Muscle layer of colon (tissue), 2 donors: ENCODE results near the gene RBFOX1.

Source experiments
- H3K27ac ChIP-seq: one replicate; pipeline ENCODE4 v1.7.0; 2013; ENCODE audit warnings: low read depth, mild to moderate bottlenecking, low read length, moderate library complexity
- H3K27me3 ChIP-seq, 2 donors: one replicate each; pipeline ENCODE4 v1.7.0; 2013; ENCODE audit warnings: low read length in 2 of 2, mild to moderate bottlenecking in 2 of 2; ENCODE audit not compliant: insufficient read depth in 2 of 2, control insufficient read depth in 1 of 2
- H3K36me3 ChIP-seq: one replicate; pipeline ENCODE4 v1.7.0; 2013; ENCODE audit warnings: mild to moderate bottlenecking, low read length; ENCODE audit not compliant: insufficient read depth
- H3K4me1 ChIP-seq: one replicate; pipeline ENCODE4 v1.7.0; 2013; ENCODE audit warnings: mild to moderate bottlenecking, low read length; ENCODE audit not compliant: insufficient read depth
- H3K4me3 ChIP-seq, 2 donors: one replicate each; pipeline ENCODE4 v1.7.0; 2013; ENCODE audit warnings: low read length in 2 of 2, low read depth in 1 of 2, mild to moderate bottlenecking in 1 of 2, moderate library complexity in 1 of 2
- H3K9ac ChIP-seq: one replicate; pipeline ENCODE4 v1.7.0; 2013; ENCODE audit warnings: low read length
- H3K9me3 ChIP-seq: one replicate; pipeline ENCODE4 v1.7.0; 2013; ENCODE audit warnings: mild to moderate bottlenecking, low read length
- donor health status: abdominal sarcoma.
- donor health status: Adenocarcinoma of cecum.

RBFOX1 gene

GRCh38 chr16:7442050-7442449 is 109.4 kb downstream of the RBFOX1 start:
- no peaks in the 10 kb centered on the region for H3K9me3 ChIP-seq
- H3K27me3 ChIP-seq, result no peaks in the 10 kb centered on the region
- H3K36me3 ChIP-seq, result no peaks in the 10 kb centered on the region
- no peak overlapping the region for H3K9ac ChIP-seq
- no peaks in the 10 kb centered on the region for H3K4me1 ChIP-seq
- H3K27ac ChIP-seq, result no peak overlapping the region
- H3K4me3 ChIP-seq, result no peak overlapping the region

GRCh38 chr16:7443142-7443541 is 110.5 kb downstream of the RBFOX1 start:
- no peak overlapping the region for H3K9ac ChIP-seq
- no peak overlapping the region for H3K27ac ChIP-seq
- H3K36me3 ChIP-seq, result no peaks in the 10 kb centered on the region
- no peaks in the 10 kb centered on the region for H3K27me3 ChIP-seq
- H3K9me3 ChIP-seq, result no peaks in the 10 kb centered on the region
- no peak overlapping the region for H3K4me3 ChIP-seq
- no peaks in the 10 kb centered on the region for H3K4me1 ChIP-seq

GRCh38 chr16:7443648-7444365 is 111.2 kb downstream of the RBFOX1 start:
- H3K27me3 ChIP-seq, result no peaks in the 10 kb centered on the region
- no peaks in the 10 kb centered on the region for H3K4me1 ChIP-seq
- H3K9me3 ChIP-seq, result no peaks in the 10 kb centered on the region
- H3K27ac ChIP-seq, result no peak overlapping the region
- H3K36me3 ChIP-seq, result no peaks in the 10 kb centered on the region
- H3K4me3 ChIP-seq, result no peak overlapping the region
- H3K9ac ChIP-seq, result no peak overlapping the region

GRCh38 chr16:7449306-7449705 is 116.7 kb downstream of the RBFOX1 start:
- H3K27me3 ChIP-seq, result no peaks in the 10 kb centered on the region
- no peak overlapping the region for H3K4me3 ChIP-seq
- H3K9ac ChIP-seq, result no peak overlapping the region
- H3K9me3 ChIP-seq, result no peaks in the 10 kb centered on the region
- no peaks in the 10 kb centered on the region for H3K4me1 ChIP-seq
- H3K27ac ChIP-seq, result no peak overlapping the region
- no peaks in the 10 kb centered on the region for H3K36me3 ChIP-seq

GRCh38 chr16:7449808-7450207 is 117.2 kb downstream of the RBFOX1 start:
- H3K4me3 ChIP-seq, result no peak overlapping the region
- H3K27ac ChIP-seq, result no peak overlapping the region
- H3K9me3 ChIP-seq, result no peaks in the 10 kb centered on the region
- no peaks in the 10 kb centered on the region for H3K4me1 ChIP-seq
- H3K36me3 ChIP-seq, result no peaks in the 10 kb centered on the region
- H3K9ac ChIP-seq, result no peak overlapping the region
- H3K27me3 ChIP-seq, result no peaks in the 10 kb centered on the region

- Histone ChIP-seq H3K27ac (no peak overlapping the region), H3K4me1 (no peaks in the 10 kb centered on the region), H3K9me3 (no peaks in the 10 kb centered on the region), H3K36me3 (no peaks in the 10 kb centered on the region), H3K4me3 (no peak overlapping the region), H3K9ac (no peak overlapping the region), H3K27me3 (no peaks in the 10 kb centered on the region)
These were observed 117.8 kb downstream of the RBFOX1 start for GRCh38 chr16:7450440-7450839.

- Histone ChIP-seq H3K36me3 (no peaks in the 10 kb centered on the region), H3K4me3 (no peak overlapping the region), H3K9ac (no peak overlapping the region), H3K4me1 (no peaks in the 10 kb centered on the region), H3K27me3 (no peaks in the 10 kb centered on the region), H3K9me3 (no peaks in the 10 kb centered on the region), H3K27ac (no peak overlapping the region)
These were observed 119.4 kb downstream of the RBFOX1 start for GRCh38 chr16:7452090-7452489.

GRCh38 chr16:7456211-7456610 is 123.6 kb downstream of the RBFOX1 start:
- Histone ChIP-seq H3K4me1 (no peaks in the 10 kb centered on the region), H3K27ac (no peak overlapping the region), H3K36me3 (no peaks in the 10 kb centered on the region), H3K9ac (no peak overlapping the region), H3K4me3 (no peak overlapping the region), H3K9me3 (no peaks in the 10 kb centered on the region), H3K27me3 (no peaks in the 10 kb centered on the region)

DNA sequence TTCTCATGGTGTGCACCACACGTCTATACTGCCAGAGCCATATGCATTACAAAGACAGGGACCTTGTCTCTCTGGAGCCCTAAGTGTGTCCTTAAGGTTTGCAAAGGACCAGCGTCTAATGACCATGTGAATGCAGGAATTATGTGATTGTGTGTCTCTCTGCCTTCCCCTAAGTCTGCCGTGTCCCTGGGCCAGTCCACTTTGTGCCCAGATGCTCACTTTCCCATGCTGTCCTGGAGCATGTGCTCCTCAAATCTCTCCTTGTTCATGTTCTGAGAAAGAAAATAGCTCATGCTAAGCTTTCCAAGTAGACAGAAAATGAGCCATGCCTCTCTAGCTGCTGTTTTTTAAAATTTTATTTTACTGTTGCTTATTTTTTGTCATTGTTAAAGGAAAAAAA is 125.5 kb downstream of the RBFOX1 start:
- H3K27ac ChIP-seq, result no peak overlapping the region
- no peak overlapping the region for H3K4me3 ChIP-seq
- H3K9ac ChIP-seq, result no peak overlapping the region
- H3K36me3 ChIP-seq, result no peaks in the 10 kb centered on the region
- no peaks in the 10 kb centered on the region for H3K27me3 ChIP-seq
- H3K9me3 ChIP-seq, result no peaks in the 10 kb centered on the region
- no peaks in the 10 kb centered on the region for H3K4me1 ChIP-seq

DNA sequence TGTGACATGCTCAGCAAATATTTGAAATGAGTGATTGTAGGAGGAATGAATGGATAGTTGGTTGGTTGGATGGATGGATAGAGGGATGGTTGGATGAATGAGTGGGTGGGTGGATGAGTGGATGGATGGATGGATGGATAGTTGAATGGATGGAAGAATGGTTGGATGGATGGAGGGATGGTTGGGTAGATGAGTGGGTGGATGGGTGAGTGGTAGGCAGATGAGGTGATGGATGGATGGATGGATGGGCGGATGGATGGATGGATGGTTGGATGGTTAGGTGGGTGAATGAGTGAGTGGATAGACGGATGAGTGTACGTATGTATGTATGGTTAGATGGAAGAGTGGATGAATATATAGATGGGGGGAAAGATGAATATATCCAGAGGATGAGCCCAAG is 137.7 kb downstream of the RBFOX1 start:
- H3K9ac ChIP-seq, result no peak overlapping the region
- no peak overlapping the region for H3K4me3 ChIP-seq
- H3K9me3 ChIP-seq, result no peaks in the 10 kb centered on the region
- no peak overlapping the region for H3K27ac ChIP-seq
- H3K4me1 ChIP-seq, result no peaks in the 10 kb centered on the region
- H3K36me3 ChIP-seq, result no peaks in the 10 kb centered on the region
- no peaks in the 10 kb centered on the region for H3K27me3 ChIP-seq

GRCh38 chr16:7471268-7471667 is 138.6 kb downstream of the RBFOX1 start:
- Histone ChIP-seq H3K27ac (no peak overlapping the region), H3K4me1 (no peaks in the 10 kb centered on the region)

GRCh38 chr16:7482032-7482431 is 149.4 kb downstream of the RBFOX1 start:
- H3K9me3 ChIP-seq, result no peaks in the 10 kb centered on the region
- H3K27ac ChIP-seq, result no peak overlapping the region
- H3K4me1 ChIP-seq, result no peaks in the 10 kb centered on the region
- H3K9ac ChIP-seq, result no peak overlapping the region
- H3K4me3 ChIP-seq, result no peak overlapping the region
- H3K27me3 ChIP-seq, result no peaks in the 10 kb centered on the region
- H3K36me3 ChIP-seq, result no peaks in the 10 kb centered on the region

More at GRCh38 chr16:7471268-7471667, 138.6 kb downstream of the RBFOX1 start:
- no peaks in the 10 kb centered on the region for H3K9me3 ChIP-seq
- H3K4me3 ChIP-seq, result no peak overlapping the region
- no peaks in the 10 kb centered on the region for H3K27me3 ChIP-seq
- no peak overlapping the region for H3K9ac ChIP-seq
- no peaks in the 10 kb centered on the region for H3K36me3 ChIP-seq
